ENCODE measurements around the gene RIN3. TPM values are rescaled to one million over a fixed set of nuclear protein-coding genes. Genes with fewer than 3 reads are reported as not detected.

The RIN3 gene
- total and polyA plus RNA-seq, 10 of the 15 experiments (the other 5 are each of a cell fraction or from before 2014, with no cell fraction given), result 0.91 to 23.3 (median 6.3) TPM

DNA sequence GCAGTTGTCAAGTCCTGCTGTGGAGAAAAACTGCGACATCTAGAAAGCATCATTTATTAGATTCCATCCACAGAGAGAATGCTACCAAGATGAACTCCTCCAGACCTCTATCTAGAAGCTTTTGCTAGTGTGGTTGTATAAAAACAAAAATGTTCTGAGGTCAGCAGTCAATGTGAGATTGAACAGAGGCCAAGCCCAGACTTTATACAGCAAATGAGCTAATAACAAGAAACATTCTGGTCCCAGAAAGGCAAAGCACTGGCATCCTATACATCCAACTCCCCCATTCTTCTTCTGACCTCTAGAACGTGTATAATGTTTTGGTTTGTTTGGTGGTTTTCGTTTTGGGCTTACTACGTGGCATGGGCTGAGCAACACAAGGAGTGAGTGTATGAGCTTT lies 26.7 kb upstream of the RIN3 start:
- no peak for FAIRE-seq
- RAD21 ChIA-PET (ENCODE audit: unreplicated experiment), result no interaction called here
- Histone ChIP-seq H3K9ac (ENCODE audit: control insufficient read depth, insufficient read depth, low read length) (no peak overlapping the region), H3K9me3 (replicated peaks; ENCODE audit: control insufficient read depth, insufficient read depth, low read length) (no peaks in the 10 kb centered on the region), H3K4me1 (ENCODE audit: control insufficient read depth, insufficient read depth, low read length) (no peaks in the 10 kb centered on the region), H3K4me3 (no peak overlapping the region), H3K27me3 (replicated peaks in 1 of 2; ENCODE audit: control insufficient read depth in 2 of 2, insufficient read depth in 2 of 2, low read length in 1 of 2) (no peaks in the 10 kb centered on the region; a peak in 3 of 4 replicates), H3K27ac (ENCODE audit: control insufficient read depth, insufficient read depth) (no peak overlapping the region), H3K36me3 (ENCODE audit: control insufficient read depth in 2 of 2, insufficient read depth in 2 of 2, low read length in 1 of 2) (no peaks in the 10 kb centered on the region), H2AFZ (ENCODE audit: control insufficient read depth, low read depth, low read length) (no peak overlapping the region), H3K79me2 (ENCODE audit: control insufficient read depth, insufficient read depth, low read length) (no peaks in the 10 kb centered on the region), H4K20me1 (ENCODE audit: control insufficient read depth, insufficient read depth) (no peaks in the 10 kb centered on the region; the same call in 1 of the 2 replicates), H3K4me2 (ENCODE audit: control insufficient read depth, insufficient read depth) (no peak overlapping the region)
- 48% methylated on average over 4 of the region's 4 CpGs for WGBS (ENCODE audit: insufficient coverage, insufficient replicate concordance, low lambda C conversion rate, missing lambda C conversion rate)
- BruUV-seq (replicated peaks), result no TSS peak
- in situ Hi-C loops (cut with MboI) (no loop called here), intact Hi-C loops (cut with micrococcal nuclease; ENCODE audit: unreplicated experiment) (no loop called here)
- ATAC-seq, result no peak
- CTCF ChIA-PET, result interaction anchor here (1.0 kb wide), 1 partner anchor 103 kb away, joined by 3 read pairs; no protein-coding TSS in a partner anchor
- SMC1A ChIA-PET (ENCODE audit: uncharacterized antibody, unreplicated experiment), result no interaction called here
- POLR2A ChIA-PET, result no interaction called here
- DNase-seq (ENCODE audit: low read depth, low spot score), result no peak
- no peak for TF ChIP-seq ZNF24 (IDR thresholded peaks at IDR 0.05)
- TF ChIP-seq CREB1 (IDR thresholded peaks at IDR 0.05; ENCODE audit: low read depth), result no peak
- TF ChIP-seq SRF (IDR thresholded peaks at IDR 0.05; ENCODE audit: low read depth in 2 of 2, low read length in 2 of 2), result no peak
- TF ChIP-seq CREM (IDR thresholded peaks at IDR 0.05; ENCODE audit: low read depth), result no peak
- TF ChIP-seq SREBF2 (IDR thresholded peaks at IDR 0.05; ENCODE audit: low read length), result no peak
- no peak for TF ChIP-seq EED (IDR thresholded peaks at IDR 0.05; ENCODE audit: low read depth)
- no peak for TF ChIP-seq ESRRA (IDR thresholded peaks at IDR 0.05; ENCODE audit: low read length)
- TF ChIP-seq, protein P1, sequence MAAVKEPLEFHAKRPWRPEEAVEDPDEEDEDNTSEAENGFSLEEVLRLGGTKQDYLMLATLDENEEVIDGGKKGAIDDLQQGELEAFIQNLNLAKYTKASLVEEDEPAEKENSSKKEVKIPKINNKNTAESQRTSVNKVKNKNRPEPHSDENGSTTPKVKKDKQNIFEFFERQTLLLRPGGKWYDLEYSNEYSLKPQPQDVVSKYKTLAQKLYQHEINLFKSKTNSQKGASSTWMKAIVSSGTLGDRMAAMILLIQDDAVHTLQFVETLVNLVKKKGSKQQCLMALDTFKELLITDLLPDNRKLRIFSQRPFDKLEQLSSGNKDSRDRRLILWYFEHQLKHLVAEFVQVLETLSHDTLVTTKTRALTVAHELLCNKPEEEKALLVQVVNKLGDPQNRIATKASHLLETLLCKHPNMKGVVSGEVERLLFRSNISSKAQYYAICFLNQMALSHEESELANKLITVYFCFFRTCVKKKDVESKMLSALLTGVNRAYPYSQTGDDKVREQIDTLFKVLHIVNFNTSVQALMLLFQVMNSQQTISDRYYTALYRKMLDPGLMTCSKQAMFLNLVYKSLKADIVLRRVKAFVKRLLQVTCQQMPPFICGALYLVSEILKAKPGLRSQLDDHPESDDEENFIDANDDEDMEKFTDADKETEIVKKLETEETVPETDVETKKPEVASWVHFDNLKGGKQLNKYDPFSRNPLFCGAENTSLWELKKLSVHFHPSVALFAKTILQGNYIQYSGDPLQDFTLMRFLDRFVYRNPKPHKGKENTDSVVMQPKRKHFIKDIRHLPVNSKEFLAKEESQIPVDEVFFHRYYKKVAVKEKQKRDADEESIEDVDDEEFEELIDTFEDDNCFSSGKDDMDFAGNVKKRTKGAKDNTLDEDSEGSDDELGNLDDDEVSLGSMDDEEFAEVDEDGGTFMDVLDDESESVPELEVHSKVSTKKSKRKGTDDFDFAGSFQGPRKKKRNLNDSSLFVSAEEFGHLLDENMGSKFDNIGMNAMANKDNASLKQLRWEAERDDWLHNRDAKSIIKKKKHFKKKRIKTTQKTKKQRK (IDR thresholded peaks at IDR 0.05; ENCODE audit: low read depth, low read length), result no peak
- TF ChIP-seq RBBP5 (conservative IDR thresholded peaks at IDR 0.05), result no peak
- TF ChIP-seq, protein P2, sequence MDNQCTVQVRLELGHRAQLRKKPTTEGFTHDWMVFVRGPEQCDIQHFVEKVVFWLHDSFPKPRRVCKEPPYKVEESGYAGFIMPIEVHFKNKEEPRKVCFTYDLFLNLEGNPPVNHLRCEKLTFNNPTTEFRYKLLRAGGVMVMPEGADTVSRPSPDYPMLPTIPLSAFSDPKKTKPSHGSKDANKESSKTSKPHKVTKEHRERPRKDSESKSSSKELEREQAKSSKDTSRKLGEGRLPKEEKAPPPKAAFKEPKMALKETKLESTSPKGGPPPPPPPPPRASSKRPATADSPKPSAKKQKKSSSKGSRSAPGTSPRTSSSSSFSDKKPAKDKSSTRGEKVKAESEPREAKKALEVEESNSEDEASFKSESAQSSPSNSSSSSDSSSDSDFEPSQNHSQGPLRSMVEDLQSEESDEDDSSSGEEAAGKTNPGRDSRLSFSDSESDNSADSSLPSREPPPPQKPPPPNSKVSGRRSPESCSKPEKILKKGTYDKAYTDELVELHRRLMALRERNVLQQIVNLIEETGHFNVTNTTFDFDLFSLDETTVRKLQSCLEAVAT (IDR thresholded peaks at IDR 0.05), result no peak
- TF ChIP-seq, protein P3, sequence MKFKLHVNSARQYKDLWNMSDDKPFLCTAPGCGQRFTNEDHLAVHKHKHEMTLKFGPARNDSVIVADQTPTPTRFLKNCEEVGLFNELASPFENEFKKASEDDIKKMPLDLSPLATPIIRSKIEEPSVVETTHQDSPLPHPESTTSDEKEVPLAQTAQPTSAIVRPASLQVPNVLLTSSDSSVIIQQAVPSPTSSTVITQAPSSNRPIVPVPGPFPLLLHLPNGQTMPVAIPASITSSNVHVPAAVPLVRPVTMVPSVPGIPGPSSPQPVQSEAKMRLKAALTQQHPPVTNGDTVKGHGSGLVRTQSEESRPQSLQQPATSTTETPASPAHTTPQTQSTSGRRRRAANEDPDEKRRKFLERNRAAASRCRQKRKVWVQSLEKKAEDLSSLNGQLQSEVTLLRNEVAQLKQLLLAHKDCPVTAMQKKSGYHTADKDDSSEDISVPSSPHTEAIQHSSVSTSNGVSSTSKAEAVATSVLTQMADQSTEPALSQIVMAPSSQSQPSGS (IDR thresholded peaks at IDR 0.05; ENCODE audit: low read length), result no peak
- no peak for TF ChIP-seq GATAD2B (conservative IDR thresholded peaks at IDR 0.05; ENCODE audit: low read depth)
- TF ChIP-seq, protein P4, sequence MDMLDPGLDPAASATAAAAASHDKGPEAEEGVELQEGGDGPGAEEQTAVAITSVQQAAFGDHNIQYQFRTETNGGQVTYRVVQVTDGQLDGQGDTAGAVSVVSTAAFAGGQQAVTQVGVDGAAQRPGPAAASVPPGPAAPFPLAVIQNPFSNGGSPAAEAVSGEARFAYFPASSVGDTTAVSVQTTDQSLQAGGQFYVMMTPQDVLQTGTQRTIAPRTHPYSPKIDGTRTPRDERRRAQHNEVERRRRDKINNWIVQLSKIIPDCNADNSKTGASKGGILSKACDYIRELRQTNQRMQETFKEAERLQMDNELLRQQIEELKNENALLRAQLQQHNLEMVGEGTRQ (IDR thresholded peaks at IDR 0.05; ENCODE audit: borderline replicate concordance, low read depth, low read length), result no peak
- no peak for TF ChIP-seq NFYB (IDR thresholded peaks at IDR 0.05; ENCODE audit: insufficient read depth, low read depth, low read length)
- TF ChIP-seq EZH2 (IDR thresholded peaks at IDR 0.05; ENCODE audit: borderline replicate concordance, control insufficient read depth, low read depth, low read length), result no peak
